HepG2 (cell line): ENCODE measurements around the gene PARD3. TPM values are rescaled to one million over a fixed set of nuclear protein-coding genes. Genes with fewer than 3 reads are reported as not detected.

Experiments used
- ATAC-seq: fragments of 200-7000 bp; cut with Tn5 transposase; 3 replicates; pipeline ENCODE4 v1.9.1; 2020; ENCODE audit warnings: mild to moderate bottlenecking, moderate library complexity
- BruUV-seq: library from RNA; stranded (reverse); fragments of 400-500 nt; replicated peaks from 2 replicates; lab custom pipeline; 2021; lab: Mats Ljungman, UMichigan
- CTCF ChIA-PET: fragments of 300-600 bp; formaldehyde crosslinking; extraction: SDS; loops from one replicate; lab custom pipeline; 2021; ENCODE audit warnings: low total read pairs, inconsistent platforms, low intra/inter-chr PET ratio; lab: Yijun Ruan, JAX
- POLR2A ChIA-PET: fragments of 350-600 bp; sonication (Branson Sonifier 250); formaldehyde crosslinking; loops from one replicate; lab custom pipeline; 2020; ENCODE audit warnings: antibody characterized with exemption, inconsistent platforms; lab: Yijun Ruan, JAX
- DNase-seq: peaks from one replicate; pipeline ENCODE4 v3.0.0-alpha.2; 2015; ENCODE audit warnings: low spot score
- FAIRE-seq: peaks from 3 replicates; lab custom pipeline; 2011; peaks lifted over from hg19 to GRCh38; lab: Jason Lieb, UNC
- H2AFZ ChIP-seq: one replicate; pipeline ENCODE4 v1.6.1; 2011; ENCODE audit warnings: low read length, inconsistent platforms
- H3K27ac ChIP-seq: fragments of 300-600 bp; 3 replicates; pipeline ENCODE4 v1.8.0; 2011; ENCODE audit warnings: mixed run types, mild to moderate bottlenecking, mixed read lengths, low read length, inconsistent platforms; ENCODE audit not compliant: insufficient read depth; ENCODE audit errors: extremely low read length
- H3K27me3 ChIP-seq, 2 experiments: fragments of 200-600 bp in 1 of 2; 2 replicates in 1 of 2; 3 replicates in 1 of 2; pipeline versions ENCODE4 v1.6.0 to v1.8.0; 2011; ENCODE audit warnings: low read length in 2 of 2, mild to moderate bottlenecking in 2 of 2, moderate library complexity in 2 of 2, inconsistent platforms in 1 of 2; ENCODE audit not compliant: insufficient read depth in 2 of 2, control insufficient read depth in 1 of 2
- H3K36me3 ChIP-seq, 2 experiments: fragments of 200-600 bp in 1 of 2; replicated peaks in 1 of 2; 2 replicates in 1 of 2; 3 replicates in 1 of 2; pipeline versions ENCODE4 v1.5.1 to v1.8.0; 2011; ENCODE audit warnings: low read length in 2 of 2, inconsistent platforms in 1 of 2; ENCODE audit not compliant: insufficient read depth in 2 of 2, control insufficient read depth in 1 of 2
- H3K4me1 ChIP-seq: 2 replicates; pipeline ENCODE4 v1.5.1; 2012; ENCODE audit warnings: low read length, inconsistent platforms; ENCODE audit not compliant: insufficient read depth
- H3K4me2 ChIP-seq: 2 replicates; pipeline ENCODE4 v1.6.0; 2011; ENCODE audit warnings: low read depth, low read length, inconsistent platforms
- H3K4me3 ChIP-seq, 3 experiments: fragments of 200-600 bp in 1 of 3; sonication (generic), shearing (Covaris generic) in 1 of 3; replicated peaks in 1 of 3; 2 replicates each; pipeline ENCODE4 v1.5.1; 2011 to 2016; ENCODE audit warnings: low read length in 3 of 3, inconsistent platforms in 2 of 3, low read depth in 2 of 3, mild to moderate bottlenecking in 2 of 3, control low read depth in 1 of 3, mixed read lengths in 1 of 3; ENCODE audit not compliant: insufficient read depth in 1 of 3
- H3K79me2 ChIP-seq: one replicate; pipeline ENCODE4 v1.6.1; 2011; ENCODE audit warnings: low read length, inconsistent platforms; ENCODE audit not compliant: insufficient read depth
- H3K9ac ChIP-seq: 2 replicates; pipeline ENCODE4 v1.6.0; 2011; ENCODE audit warnings: mild to moderate bottlenecking, low read depth, low read length, inconsistent platforms; ENCODE audit not compliant: insufficient read depth
- H3K9me3 ChIP-seq: 2 replicates; pipeline ENCODE4 v1.5.1; 2012; ENCODE audit warnings: mild to moderate bottlenecking, low read length
- H4K20me1 ChIP-seq: 2 replicates; pipeline ENCODE4 v1.6.0; 2011; ENCODE audit warnings: inconsistent platforms, mild to moderate bottlenecking, low read length, moderate library complexity; ENCODE audit not compliant: insufficient read depth
- HDAC6 ChIP-seq: fragments of 200-600 bp; sonication (generic); IDR thresholded peaks from 2 replicates; pipeline ENCODE4 v1.7.0; 2017; ENCODE audit warnings: mild to moderate bottlenecking, antibody characterized with exemption, low read length, low read depth
- LRRFIP1 ChIP-seq: sonication (generic); formaldehyde crosslinking; conservative IDR thresholded peaks from 2 replicates; pipeline ENCODE4 v1.4.0; 2020; ENCODE audit warnings: missing genetic modification reagents
- PHF8 ChIP-seq: sonication (generic); formaldehyde crosslinking; IDR thresholded peaks from 2 replicates; pipeline ENCODE4 v1.5.0; 2020; ENCODE audit warnings: missing genetic modification reagents
- RXRB ChIP-seq: IDR thresholded peaks from 2 replicates; pipeline ENCODE4 v1.6.1; 2016; ENCODE audit warnings: borderline replicate concordance, missing genetic modification reagents, missing compliant biosample characterization
- ZNF768 ChIP-seq: sonication (generic); formaldehyde crosslinking; IDR thresholded peaks from 2 replicates; pipeline ENCODE4 v1.4.0; 2020; ENCODE audit warnings: missing genetic modification reagents
- WGBS: methylation state at CpG from one replicate; pipeline ENCODE4 v1.1.6; 2017; ENCODE audit warnings: low lambda C conversion rate; 5-methylcytosine and 5-hydroxymethylcytosine counted together
- in situ Hi-C: cut with HindIII; loops from 2 replicates; pipeline ENCODE4 v1.10.0; 2017; ENCODE audit warnings: low pct_unique_long_range_greater_than_20kb; ENCODE audit not compliant: extremely low pct_ligation_motif_present
- intact Hi-C: fragments of 100-400 bp; cut with micrococcal nuclease; formaldehyde crosslinking; loops from one replicate; pipeline ENCODE4 v1.10.0; 2022; ENCODE audit not compliant: unreplicated experiment
- polyA plus RNA-seq, 8 experiments: library from polyadenylated mRNA; depleted of rRNA in 3 of 8; stranded (reverse) in 7 of 8; unstranded in 1 of 8; fragments of >200 nt; fragmentation: Illumina TruSeq in 4 of 8; extraction: Trizol in 4 of 8; gene quantifications; 2 replicates each; pipeline versions ENCODE4 v1.2.1 to v1.2.3, GENCODE V29; 2011 to 2016; ENCODE audit warnings: low read depth in 4 of 8, missing spikeins in 1 of 8, mixed read lengths in 1 of 8; ENCODE audit not compliant: insufficient read depth in 1 of 8
- total RNA-seq, 5 experiments: library from RNA; depleted of rRNA; stranded (reverse); fragments of >200 nt; fragmentation: Illumina TruSeq; extraction: Trizol; gene quantifications; 2 replicates each; pipeline ENCODE4 v1.2.3, GENCODE V29; 2016; ENCODE audit warnings: low read depth in 1 of 5

Gene PARD3
- total and polyA plus RNA-seq, 2 of the 13 experiments (the other 11 are each of a cell fraction or from before 2014, with no cell fraction given), result 40.9 to 60.0 TPM

DNA sequence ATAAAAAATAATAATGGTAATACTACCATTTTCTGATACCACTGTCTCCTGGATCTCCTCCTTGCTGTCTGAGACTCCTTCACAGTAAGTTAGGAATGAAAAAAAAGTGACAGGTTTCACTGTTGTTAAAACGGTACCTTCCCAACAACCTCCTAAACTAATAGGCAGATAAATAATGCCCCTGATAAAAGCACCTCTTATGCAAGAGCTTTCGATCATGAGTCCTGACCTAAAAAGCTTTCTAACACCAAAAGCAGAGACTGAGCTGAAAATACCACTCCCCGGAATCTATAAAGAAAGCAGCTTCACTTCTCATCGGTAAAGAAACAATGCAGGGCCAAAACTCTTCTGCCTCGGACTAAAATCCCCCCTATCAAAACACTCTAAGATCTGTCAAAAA lies 14.5 kb downstream of the PARD3 start (continued):
- TF ChIP-seq RXRB, result no peak
- no peak for TF ChIP-seq ZNF768 (CRISPR knock-in tag)
- TF ChIP-seq LRRFIP1 (CRISPR knock-in tag), result no peak

DNA sequence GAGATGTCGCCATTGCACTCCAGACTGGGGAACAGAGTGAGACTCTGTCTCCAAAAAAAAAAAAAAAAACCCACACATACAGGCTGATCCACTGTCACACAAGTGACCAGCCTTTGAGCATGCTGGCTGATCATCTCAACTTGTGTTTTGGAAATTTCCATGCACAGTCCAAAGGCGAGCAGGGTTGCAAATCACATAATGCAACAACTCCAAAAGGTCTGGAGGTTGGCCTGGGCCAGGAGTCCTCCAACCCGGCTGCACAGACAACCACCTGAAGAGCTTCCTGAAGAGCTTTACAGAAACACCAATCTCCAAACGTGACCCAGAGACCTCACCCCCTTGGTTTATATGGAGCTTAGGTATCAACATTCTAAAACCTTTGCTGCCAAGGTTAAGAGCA lies 16.4 kb downstream of the PARD3 start:
- Histone ChIP-seq H3K4me3 (no peak overlapping the region), H3K27ac (no peak overlapping the region), H3K4me2 (no peak overlapping the region), H2AFZ (no peak overlapping the region), H4K20me1 (peaks cover 18% of the 10 kb centered on the region), H3K27me3 (no peaks in the 10 kb centered on the region), H3K79me2 (peaks cover 76% of the 10 kb centered on the region), H3K9me3 (no peaks in the 10 kb centered on the region), H3K9ac (no peak overlapping the region), H3K4me1 (peaks cover 24% of the 10 kb centered on the region)
- in situ Hi-C loops (no loop called here), intact Hi-C loops (no loop called here)
- ChIA-PET CTCF (no interaction called here), POLR2A (no interaction called here)
- FAIRE-seq (no peak), DNase-seq (no peak)
- BruUV-seq, result no TSS peak
- no peak for TF ChIP-seq PHF8
- no peak for TF ChIP-seq HDAC6
- TF ChIP-seq, all 625 proteins: peak for 0
- H3K36me3 ChIP-seq, result peaks cover 4% of the 10 kb centered on the region in 2 experiments; a peak in 2 of 5 replicates
- peak; percentile 61 for ATAC-seq
- WGBS, result 78% methylated on average over 3 of the region's 4 CpGs
